Erythroblast (primary cell): ENCODE results near the gene MAST4.

ENCODE experiments used
- GATA1 ChIP-seq: IDR thresholded peaks from 2 replicates; pipeline ENCODE4 v1.6.1; 2011; ENCODE audit warnings: low read depth, mild to moderate bottlenecking, control low read depth, low read length, moderate library complexity
- POLR2A ChIP-seq: IDR thresholded peaks from 2 replicates; pipeline ENCODE4 v1.6.1; 2011; ENCODE audit warnings: mild to moderate bottlenecking, low read length

- no peak for TF ChIP-seq POLR2A
- TF ChIP-seq GATA1: no peak
Measured at GRCh38 chr5:66769030-66769733, 173.0 kb downstream of the MAST4 start.
